Measurements from ENCODE around the gene CC2D2A. TPM values are rescaled to one million over a fixed set of nuclear protein-coding genes. Genes with fewer than 3 reads are reported as not detected.

The CC2D2A gene
- total and polyA plus RNA-seq, 9 of the 15 experiments (the other 6 are each of a cell fraction or from before 2014, with no cell fraction given) = 0.36 to 2.5 (median 1.6) TPM

DNA sequence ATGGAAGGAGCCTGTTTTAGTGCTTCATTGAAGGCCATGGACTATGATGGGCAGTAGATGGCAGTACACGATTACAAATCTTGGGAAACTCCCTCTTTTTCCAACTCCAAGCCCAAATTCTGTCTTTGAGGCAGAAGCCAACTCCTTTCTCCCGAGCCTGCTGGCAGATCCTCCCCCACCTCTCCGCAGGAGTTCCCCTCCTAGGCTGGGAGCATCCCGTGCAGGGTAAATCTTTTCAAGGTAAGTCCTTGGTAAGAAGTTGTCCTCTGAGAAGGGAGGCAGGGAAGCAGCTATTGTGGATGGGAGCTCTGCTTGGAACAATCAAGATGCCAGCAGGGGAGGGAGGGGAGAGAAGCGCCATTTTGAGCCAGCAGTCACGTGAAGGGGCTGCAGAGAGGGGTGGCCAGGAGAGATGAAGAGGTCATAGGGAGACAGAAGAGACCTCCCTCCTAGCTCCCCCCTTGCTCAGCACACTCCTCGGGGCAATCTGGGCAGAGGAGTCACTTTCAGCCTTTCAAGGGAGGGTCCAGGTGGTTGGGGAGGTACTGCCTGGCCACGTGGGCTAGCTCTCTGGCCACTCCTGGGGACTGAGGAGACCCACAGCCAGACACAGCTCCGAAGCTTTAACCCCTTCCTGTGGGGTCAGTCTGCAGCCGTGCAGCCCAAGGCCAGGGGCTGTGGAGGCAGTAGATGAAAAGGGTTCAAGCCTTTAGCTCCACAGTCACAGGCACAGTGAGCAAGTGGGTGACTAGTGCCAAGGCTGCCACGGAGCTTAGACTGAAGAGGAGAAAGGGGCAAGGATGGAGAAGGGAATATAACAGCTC lies 9.6 kb downstream of the CC2D2A start:
- intact Hi-C loops (cut with micrococcal nuclease) (loop anchor here (1.0 to 5.0 kb wide), 7 partner anchors 171 to 963 kb away; no protein-coding TSS in a partner anchor), in situ Hi-C loops (cut with MboI) (loop anchor here (5.0 to 25.0 kb wide), 2 partner anchors 523 to 758 kb away; partner anchors contain the start of gene TAPT1)
- H3K4me2 ChIP-seq (ENCODE audit: insufficient read depth, low read length) = peak overlapping the region; percentile 79
- H3K27me3 ChIP-seq (ENCODE audit: control insufficient read depth in 2 of 2, insufficient read depth in 2 of 2, low read length in 2 of 2) = no peaks in the 10 kb centered on the region
- H3K4me3 ChIP-seq = peak overlapping the region; percentile 28
- no peaks in the 10 kb centered on the region for H3K79me2 ChIP-seq (ENCODE audit: control insufficient read depth, insufficient read depth, low read length)
- H3K27ac ChIP-seq (ENCODE audit: extremely low read depth, low read depth, low read length) = no peak overlapping the region; the same call in 2 of the 3 replicates
- no peaks in the 10 kb centered on the region for H3K9me3 ChIP-seq (replicated peaks; ENCODE audit: control insufficient read depth, insufficient read depth, low read depth, low read length)
- TSS peak; percentile 58 for BruUV-seq (replicated peaks)
- 6% methylated on average over 11 of the region's 11 CpGs for WGBS (ENCODE audit: insufficient coverage, low coverage, missing lambda C conversion rate)
- H4K20me1 ChIP-seq (replicated peaks; ENCODE audit: control insufficient read depth, insufficient read depth, low read length) = no peaks in the 10 kb centered on the region
- peak overlapping the region; percentile 47 to 61; a peak in 3 of 4 replicates for H3K9ac ChIP-seq (ENCODE audit: insufficient read depth in 1 of 2, low read depth in 2 of 2, low read length in 2 of 2)
- ChIA-PET POLR2A (interaction anchor here (0.5 to 1.3 kb wide), 4 partner anchors 8 to 519 kb away, joined by 3 to 4 read pairs (median 3); no protein-coding TSS in a partner anchor), CTCF (ENCODE audit: low intra/inter-chr PET ratio) (interaction anchor here (0.9 to 2.3 kb wide), 4 partner anchors 326 to 785 kb away, joined by 3 to 9 read pairs (median 6); no protein-coding TSS in a partner anchor)
- peak; percentile 83 for FAIRE-seq
- ATAC-seq = peak; percentile 85
- H3K36me3 ChIP-seq (ENCODE audit: control insufficient read depth, insufficient read depth, low read length) = no peaks in the 10 kb centered on the region
- H3K4me1 ChIP-seq (replicated peaks in 1 of 2; ENCODE audit: control insufficient read depth in 2 of 2, insufficient read depth in 2 of 2, low read length in 2 of 2) = peaks cover 0 to 9% of the 10 kb centered on the region in 2 experiments; a peak in 3 of 5 replicates
- H2AFZ ChIP-seq (ENCODE audit: low read depth, low read length) = peak overlapping the region; percentile 85
- peak; percentile 15 to 75 (median 37) for DNase-seq (ENCODE audit: extremely low read depth in 1 of 4, low spot score in 3 of 4)
- H3K9me1 ChIP-seq (ENCODE audit: control insufficient read depth, insufficient read depth, low read length) = no peaks in the 10 kb centered on the region
- TF ChIP-seq NR2F6 (CRISPR knock-in tag; IDR thresholded peaks at IDR 0.05) = no peak
- no peak for TF ChIP-seq ZFP1 (CRISPR knock-in tag; IDR thresholded peaks at IDR 0.05)
- no peak for TF ChIP-seq TSC22D4 (tag; IDR thresholded peaks at IDR 0.05)
- TF ChIP-seq, protein P1, sequence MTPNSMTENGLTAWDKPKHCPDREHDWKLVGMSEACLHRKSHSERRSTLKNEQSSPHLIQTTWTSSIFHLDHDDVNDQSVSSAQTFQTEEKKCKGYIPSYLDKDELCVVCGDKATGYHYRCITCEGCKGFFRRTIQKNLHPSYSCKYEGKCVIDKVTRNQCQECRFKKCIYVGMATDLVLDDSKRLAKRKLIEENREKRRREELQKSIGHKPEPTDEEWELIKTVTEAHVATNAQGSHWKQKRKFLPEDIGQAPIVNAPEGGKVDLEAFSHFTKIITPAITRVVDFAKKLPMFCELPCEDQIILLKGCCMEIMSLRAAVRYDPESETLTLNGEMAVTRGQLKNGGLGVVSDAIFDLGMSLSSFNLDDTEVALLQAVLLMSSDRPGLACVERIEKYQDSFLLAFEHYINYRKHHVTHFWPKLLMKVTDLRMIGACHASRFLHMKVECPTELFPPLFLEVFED (CRISPR knock-in tag; conservative IDR thresholded peaks at IDR 0.05) = no peak
- peak; percentile 65 for TF ChIP-seq TAF7 (tag; IDR thresholded peaks at IDR 0.05)
- TF ChIP-seq MIER1 (IDR thresholded peaks at IDR 0.05; ENCODE audit: low read depth) = no peak
- TF ChIP-seq RAD21 (CRISPR knock-in tag; conservative IDR thresholded peaks at IDR 0.05 in 1 of 2, IDR thresholded peaks at IDR 0.05 in 1 of 2) = peak; percentile 89 to 91
- TF ChIP-seq ZNF766 (CRISPR knock-in tag; conservative IDR thresholded peaks at IDR 0.05) = 0 out of 2 replicates have a peak, but pooled peaks have one; percentile 21
- TF ChIP-seq MAFG (tag; conservative IDR thresholded peaks at IDR 0.05) = no peak
- TF ChIP-seq JUNB (CRISPR knock-in tag; conservative IDR thresholded peaks at IDR 0.05) = no peak
- 0 out of 2 replicates have a peak, but pooled peaks have one; percentile 41 for TF ChIP-seq ZNF175 (CRISPR knock-in tag; IDR thresholded peaks at IDR 0.05; ENCODE audit: low read depth)
- 0 out of 2 replicates have a peak, but pooled peaks have one; percentile 40 for TF ChIP-seq HEY1 (CRISPR knock-in tag; IDR thresholded peaks at IDR 0.05; ENCODE audit: borderline replicate concordance)
- peak; percentile 40; the same call in 1 of the 2 replicates for TF ChIP-seq RBFOX2 (IDR thresholded peaks at IDR 0.05; ENCODE audit: low read depth, low read length)
- TF ChIP-seq, protein P2, sequence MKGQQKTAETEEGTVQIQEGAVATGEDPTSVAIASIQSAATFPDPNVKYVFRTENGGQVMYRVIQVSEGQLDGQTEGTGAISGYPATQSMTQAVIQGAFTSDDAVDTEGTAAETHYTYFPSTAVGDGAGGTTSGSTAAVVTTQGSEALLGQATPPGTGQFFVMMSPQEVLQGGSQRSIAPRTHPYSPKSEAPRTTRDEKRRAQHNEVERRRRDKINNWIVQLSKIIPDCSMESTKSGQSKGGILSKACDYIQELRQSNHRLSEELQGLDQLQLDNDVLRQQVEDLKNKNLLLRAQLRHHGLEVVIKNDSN (CRISPR knock-in tag; IDR thresholded peaks at IDR 0.05) = peak; percentile 82
- no peak for TF ChIP-seq CREBBP (IDR thresholded peaks at IDR 0.05; ENCODE audit: low read depth, low read length)
- TF ChIP-seq LCOR (CRISPR knock-in tag; IDR thresholded peaks at IDR 0.05) = peak; percentile 79; the same call in 1 of the 2 replicates
- peak; percentile 43 for TF ChIP-seq BRD9 (IDR thresholded peaks at IDR 0.05; ENCODE audit: low read depth, partially characterized antibody)
- TF ChIP-seq SMC3 (conservative IDR thresholded peaks at IDR 0.05; ENCODE audit: insufficient read depth, low read depth, low read length) = peak; percentile 78

All from K562 (cell line).